NCI-H345 (cell line): ENCODE measurements around the gene SNX27.
"Not testable (repeated sequence)": the region's sequence is repeated elsewhere in the genome, so short reads cannot be mapped to it uniquely, and the experiment has no call there.

Source experiments
- DNase-seq: peaks from one replicate; lab custom pipeline; 2025; lab: John Stamatoyannopoulos, UW

SNX27 gene

DNA sequence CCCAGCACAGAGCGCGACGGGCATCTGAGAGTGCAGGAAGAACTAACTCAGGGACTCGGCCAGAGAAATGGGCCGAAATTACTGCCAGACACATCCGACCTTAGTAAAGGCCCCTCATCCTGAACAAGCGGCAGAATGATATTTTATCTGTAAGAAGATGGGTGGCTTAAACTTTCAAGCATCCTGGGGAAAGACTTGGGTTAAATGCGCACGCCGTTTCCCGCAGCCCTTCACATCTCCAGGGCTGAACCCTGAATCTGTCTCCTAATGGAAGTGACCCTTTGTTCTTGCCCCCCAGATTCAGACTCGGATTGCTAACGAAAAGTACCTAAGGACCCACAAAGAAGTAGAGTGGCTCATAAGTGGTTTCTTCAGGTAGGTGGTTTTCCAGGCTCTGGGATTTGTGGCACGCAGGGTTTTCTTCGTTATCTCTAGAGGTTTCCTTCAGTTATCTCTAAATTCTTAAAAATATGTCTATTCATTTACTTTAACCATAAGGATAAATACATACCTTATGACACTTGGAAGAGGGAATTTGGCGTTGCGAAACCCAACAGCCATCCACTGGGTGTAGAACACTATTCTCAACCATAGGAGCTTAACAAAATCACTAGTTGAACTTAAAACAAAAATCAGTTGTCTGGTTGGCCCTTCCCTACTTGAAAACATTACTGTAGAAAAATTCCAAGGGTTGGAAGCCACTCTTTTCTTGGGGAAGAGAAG, 110.1 kb downstream of the SNX27 start:
- DNase-seq, result no peak

DNA sequence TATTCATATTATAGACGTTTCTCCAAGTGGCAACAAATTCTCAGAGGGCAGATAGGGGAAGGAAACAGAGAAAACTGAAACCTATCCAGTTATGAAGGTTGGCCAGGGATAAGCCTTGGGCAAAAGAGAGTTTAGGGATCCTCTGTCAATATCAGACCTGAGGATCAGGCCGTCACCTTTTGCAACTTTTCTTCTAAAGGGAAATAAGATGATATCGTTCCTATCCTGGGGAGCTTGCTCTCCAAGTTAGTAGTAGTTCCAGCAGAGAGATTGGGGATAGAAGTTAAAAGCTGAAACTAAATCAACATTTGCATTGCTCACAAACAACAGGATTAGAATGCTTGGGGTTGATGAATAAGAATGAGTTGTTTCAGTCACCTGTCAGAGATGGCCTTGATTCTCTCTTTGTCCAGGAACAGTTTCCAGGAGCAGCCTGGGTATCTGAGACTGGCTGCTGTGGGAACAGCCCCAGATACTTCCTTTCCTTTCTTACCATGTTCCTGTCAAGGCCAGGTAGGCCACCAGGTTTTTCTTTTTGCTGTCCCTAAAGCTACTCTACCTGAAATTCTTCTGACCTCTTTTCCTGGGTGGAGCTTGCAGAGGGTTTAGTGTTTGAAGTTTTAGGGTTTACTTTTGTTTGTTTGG, 112.0 kb downstream of the SNX27 start:
- no peak for DNase-seq

GRCh38 chr1:151728151-151729054, 116.6 kb downstream of the SNX27 start:
- no peak for DNase-seq

- no peak for DNase-seq
These were observed 117.5 kb downstream of the SNX27 start for GRCh38 chr1:151729157-151729965.

DNA sequence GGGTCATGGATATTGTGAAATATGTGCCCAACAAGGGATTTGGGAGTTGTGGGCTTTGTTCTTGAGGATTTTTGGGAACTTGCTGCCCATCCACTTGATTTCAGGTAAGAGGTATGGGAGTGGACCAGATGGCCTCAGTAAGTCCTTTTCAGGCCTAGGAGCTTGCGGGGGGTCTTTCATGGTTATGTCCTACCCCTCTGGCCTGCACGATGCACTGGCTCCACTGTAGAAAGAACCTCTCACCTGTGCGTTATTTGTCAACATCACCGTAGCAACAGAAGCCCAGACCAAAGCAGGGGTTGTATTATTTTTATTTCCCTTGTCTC, 118.1 kb downstream of the SNX27 start:
- no peak for DNase-seq

- no peak for DNase-seq
These were observed 121.3 kb downstream of the SNX27 start for GRCh38 chr1:151733126-151733525.

DNA sequence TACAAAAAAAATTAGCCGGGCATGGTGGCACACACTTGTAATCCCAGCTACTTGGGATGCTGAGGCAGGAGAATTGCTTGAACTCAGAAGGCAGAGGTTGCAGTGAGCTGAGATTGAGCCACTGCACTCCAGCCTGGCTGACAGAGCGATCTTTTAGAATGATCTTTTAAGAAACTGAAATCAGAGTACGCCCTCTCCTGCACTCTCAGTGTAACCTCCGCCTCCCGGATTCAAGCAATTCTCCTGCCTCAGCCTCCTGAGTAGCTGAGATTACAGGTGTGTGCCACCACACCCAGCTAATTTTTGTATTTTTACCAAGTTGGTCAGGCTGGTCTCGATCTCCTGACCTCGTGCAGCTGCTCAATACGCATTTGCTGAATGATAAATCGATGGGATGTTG, 122.1 kb downstream of the SNX27 start:
- DNase-seq, result not testable (repeated sequence)

GRCh38 chr1:151737026-151737425, 125.2 kb downstream of the SNX27 start:
- DNase-seq, result no peak

- no peak for DNase-seq
These were observed 125.6 kb downstream of the SNX27 start for GRCh38 chr1:151737479-151737878.

DNA sequence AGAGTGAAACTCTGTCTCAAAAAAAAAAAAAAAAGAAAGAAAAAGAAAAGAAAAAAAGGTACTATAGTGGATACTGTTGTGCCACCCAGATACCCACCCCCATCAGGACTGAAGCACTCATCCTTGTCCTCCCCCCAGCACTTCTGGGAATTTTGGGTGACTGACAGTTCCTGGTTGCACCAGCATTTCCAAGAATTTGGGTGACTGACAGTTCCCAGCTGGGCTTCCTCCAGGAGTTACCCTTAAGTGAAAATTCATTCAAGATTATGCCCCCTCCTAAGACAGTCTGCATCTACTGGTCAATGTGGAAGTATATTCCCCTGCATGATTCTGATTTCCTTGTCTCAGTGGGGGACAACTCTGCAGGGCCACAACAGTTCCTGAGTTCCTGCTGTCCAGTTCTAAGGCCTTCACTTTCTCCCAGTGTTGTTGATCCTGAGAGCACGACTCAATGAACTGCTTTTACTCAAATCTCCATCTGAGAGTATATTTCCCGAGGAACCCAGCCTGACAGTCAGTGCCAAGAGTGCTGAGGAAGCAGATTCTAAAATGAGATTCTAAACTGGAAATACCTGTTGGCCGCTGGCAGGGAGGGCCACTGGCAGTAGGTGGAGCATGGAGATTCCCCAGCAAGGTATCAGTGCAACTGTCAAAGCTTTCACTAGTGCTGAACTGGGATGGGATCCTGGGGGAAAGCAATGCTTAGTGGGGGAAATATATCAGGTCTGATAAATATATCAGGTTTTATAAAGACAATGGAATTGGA, 127.9 kb downstream of the SNX27 start:
- DNase-seq, result no peak

DNA sequence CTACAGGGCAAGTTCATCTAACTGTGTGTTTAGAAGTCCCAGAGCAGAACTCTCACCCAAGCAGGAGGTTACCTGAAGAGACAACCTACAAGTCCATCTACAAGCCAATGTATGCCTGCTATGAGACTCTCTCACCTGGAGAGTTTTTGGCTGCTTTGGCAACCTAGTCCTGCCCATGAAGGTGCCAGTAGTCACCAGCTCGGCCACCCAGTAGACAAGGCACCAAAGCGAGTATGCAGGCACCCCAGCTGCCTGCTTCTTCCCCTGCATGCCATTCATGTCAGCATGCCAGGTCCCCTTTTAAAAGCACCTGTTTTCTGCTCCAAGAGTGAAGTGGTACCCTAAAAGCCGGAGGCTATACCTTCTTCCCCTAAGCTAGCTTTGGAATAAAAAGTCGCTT, 129.7 kb downstream of the SNX27 start:
- no peak for DNase-seq
